ENCODE results near the gene RSPO3.

DNA sequence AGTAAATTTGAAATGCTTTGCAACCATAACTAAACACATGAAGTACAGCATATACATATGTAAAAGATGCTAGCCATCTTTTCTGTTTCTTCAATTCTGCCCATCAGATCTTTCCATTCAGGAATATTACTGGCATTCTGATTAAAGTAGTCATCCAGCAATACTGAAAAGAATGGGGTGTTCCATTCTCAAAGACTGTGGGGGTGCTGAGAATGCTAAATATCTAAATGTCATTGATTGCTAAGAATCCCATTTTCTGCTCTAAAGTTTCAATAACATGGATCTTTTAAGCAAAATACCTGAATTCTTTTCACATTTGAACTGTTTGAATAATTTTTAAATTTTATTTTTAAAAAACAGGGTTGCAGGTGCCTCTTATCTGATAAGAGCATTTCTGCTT is 6.2 kb downstream of the RSPO3 start:
- TF ChIP-seq, protein P1, sequence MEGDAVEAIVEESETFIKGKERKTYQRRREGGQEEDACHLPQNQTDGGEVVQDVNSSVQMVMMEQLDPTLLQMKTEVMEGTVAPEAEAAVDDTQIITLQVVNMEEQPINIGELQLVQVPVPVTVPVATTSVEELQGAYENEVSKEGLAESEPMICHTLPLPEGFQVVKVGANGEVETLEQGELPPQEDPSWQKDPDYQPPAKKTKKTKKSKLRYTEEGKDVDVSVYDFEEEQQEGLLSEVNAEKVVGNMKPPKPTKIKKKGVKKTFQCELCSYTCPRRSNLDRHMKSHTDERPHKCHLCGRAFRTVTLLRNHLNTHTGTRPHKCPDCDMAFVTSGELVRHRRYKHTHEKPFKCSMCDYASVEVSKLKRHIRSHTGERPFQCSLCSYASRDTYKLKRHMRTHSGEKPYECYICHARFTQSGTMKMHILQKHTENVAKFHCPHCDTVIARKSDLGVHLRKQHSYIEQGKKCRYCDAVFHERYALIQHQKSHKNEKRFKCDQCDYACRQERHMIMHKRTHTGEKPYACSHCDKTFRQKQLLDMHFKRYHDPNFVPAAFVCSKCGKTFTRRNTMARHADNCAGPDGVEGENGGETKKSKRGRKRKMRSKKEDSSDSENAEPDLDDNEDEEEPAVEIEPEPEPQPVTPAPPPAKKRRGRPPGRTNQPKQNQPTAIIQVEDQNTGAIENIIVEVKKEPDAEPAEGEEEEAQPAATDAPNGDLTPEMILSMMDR (conservative IDR thresholded peaks at IDR 0.05; ENCODE audit: low read length), result no peak
- no peak for TF ChIP-seq EZH2phosphoT487 (IDR thresholded peaks at IDR 0.05; ENCODE audit: borderline replicate concordance, low read depth, low read length)
